GM23248 (cell line): Measurements from ENCODE around the gene UBN1. TPM values are rescaled to one million over a fixed set of nuclear protein-coding genes. Genes with fewer than 3 reads are reported as not detected.

ENCODE experiments used
- DNase-seq: peaks from one replicate; pipeline ENCODE4 v3.0.0-alpha.2; 2015
- H2AFZ ChIP-seq: fragments of 200-600 bp; sonication (generic); 2 replicates; pipeline ENCODE4 v1.6.1; 2016; ENCODE audit warnings: antibody characterized with exemption
- H3F3A ChIP-seq: fragments of 200-600 bp; sonication (generic); 2 replicates; pipeline ENCODE4 v1.6.1; 2016; ENCODE audit warnings: mild to moderate bottlenecking, antibody characterized with exemption, mixed run types; ENCODE audit not compliant: insufficient read depth
- H3K27ac ChIP-seq: fragments of 200-600 bp; sonication (generic); 2 replicates; pipeline ENCODE4 v1.5.1; 2016; ENCODE audit warnings: mild to moderate bottlenecking
- H3K27me3 ChIP-seq: fragments of 200-600 bp; sonication (generic); replicated peaks from 2 replicates; pipeline ENCODE4 v1.6.1; 2016; ENCODE audit warnings: mild to moderate bottlenecking; ENCODE audit not compliant: insufficient read depth
- H3K36me3 ChIP-seq: fragments of 200-600 bp; sonication (generic); 2 replicates; pipeline ENCODE4 v1.6.1; 2016; ENCODE audit warnings: low read depth, mild to moderate bottlenecking
- H3K4me1 ChIP-seq: fragments of 200-600 bp; sonication (generic); 2 replicates; pipeline ENCODE4 v1.6.1; 2016; ENCODE audit warnings: mild to moderate bottlenecking; ENCODE audit not compliant: insufficient read depth
- H3K4me2 ChIP-seq: fragments of 200-600 bp; sonication (generic); one replicate; pipeline ENCODE4 v1.6.1; 2016; ENCODE audit warnings: mild to moderate bottlenecking; ENCODE audit not compliant: unreplicated experiment
- H3K4me3 ChIP-seq: fragments of 200-600 bp; sonication (generic); 2 replicates; pipeline ENCODE4 v1.5.1; 2016; ENCODE audit warnings: mild to moderate bottlenecking
- H3K79me2 ChIP-seq: fragments of 200-600 bp; sonication (generic); 2 replicates; pipeline ENCODE4 v1.6.1; 2016; ENCODE audit warnings: mild to moderate bottlenecking; ENCODE audit not compliant: insufficient read depth
- H3K9ac ChIP-seq: fragments of 200-600 bp; sonication (generic); 2 replicates; pipeline ENCODE4 v1.6.1; 2016; ENCODE audit warnings: mild to moderate bottlenecking
- H3K9me2 ChIP-seq: fragments of 200-600 bp; sonication (generic); 2 replicates; pipeline ENCODE4 v1.6.1; 2016; ENCODE audit warnings: mixed run types, mild to moderate bottlenecking, moderate library complexity; ENCODE audit not compliant: insufficient read depth
- H3K9me3 ChIP-seq: fragments of 200-600 bp; sonication (generic); one replicate; pipeline ENCODE4 v1.6.1; 2017; ENCODE audit warnings: low read depth
- H4K20me1 ChIP-seq: fragments of 200-600 bp; sonication (generic); 2 replicates; pipeline ENCODE4 v1.6.0; 2016; ENCODE audit not compliant: insufficient read depth
- EZH2 ChIP-seq: fragments of 200-600 bp; sonication (generic); IDR thresholded peaks from 2 replicates; pipeline ENCODE4 v1.6.1; 2018; ENCODE audit warnings: antibody characterized with exemption, mild to moderate bottlenecking; ENCODE audit not compliant: insufficient read depth, poor library complexity, severe bottlenecking
- EZH2phosphoT487 ChIP-seq: fragments of 200-600 bp; sonication (generic); IDR thresholded peaks from 2 replicates; pipeline ENCODE4 v1.6.1; 2018; ENCODE audit warnings: antibody characterized with exemption, moderate library complexity, mild to moderate bottlenecking, low read depth; ENCODE audit not compliant: insufficient read depth
- WGBS, 2 experiments: methylation state at CpG; one replicate each; pipeline ENCODE4 v1.1.6; 2015 to 2017; ENCODE audit warnings: low lambda C conversion rate in 2 of 2, low coverage in 1 of 2; ENCODE audit errors: missing lambda C conversion rate in 2 of 2; 5-methylcytosine and 5-hydroxymethylcytosine counted together
- in situ Hi-C: fragments of 300-500 bp; cut with MboI; formaldehyde crosslinking; loops from 2 replicates; pipeline ENCODE4 v1.15.0; 2020
- polyA plus RNA-seq: library from polyadenylated mRNA; unstranded; fragments of >200 nt; fragmentation: Nextera tagmentation; extraction: Ambion mirVana; gene quantifications from 2 replicates; pipeline ENCODE4 v1.2.1, GENCODE V29; 2016
- total RNA-seq: library from RNA; depleted of rRNA; stranded (reverse); fragments of >200 nt; shearing (Covaris generic); gene quantifications from 2 replicates; pipeline ENCODE4 v1.2.3, GENCODE V29; 2014

UBN1 gene
- total and polyA plus RNA-seq, 2 experiments from 2014 or later, result 9.9 to 16.4 TPM

GRCh38 chr16:4800290-4801041, 46.8 kb upstream of the UBN1 start:
- no peaks in the 10 kb centered on the region for H4K20me1 ChIP-seq
- in situ Hi-C loops, result no loop called here
- no peaks in the 10 kb centered on the region for H3K36me3 ChIP-seq
- H3K27ac ChIP-seq, result no peak overlapping the region
- no peak overlapping the region for H3K9ac ChIP-seq
- H3K4me2 ChIP-seq, result no peak overlapping the region
- 85 to 88% methylated on average over 15 to 17 of the region's 17 CpGs for WGBS, 2 experiments
- H2AFZ ChIP-seq, result no peak overlapping the region
- H3K9me2 ChIP-seq, result no peaks in the 10 kb centered on the region
- DNase-seq, result no peak
- H3K4me3 ChIP-seq, result no peak overlapping the region
- TF ChIP-seq EZH2phosphoT487 (no peak), EZH2 (no peak)
- no peaks in the 10 kb centered on the region; the same call in none of the 2 replicates for H3K4me1 ChIP-seq
- no peaks in the 10 kb centered on the region for H3K27me3 ChIP-seq
- peaks cover 5% of the 10 kb centered on the region; the same call in 1 of the 2 replicates for H3F3A ChIP-seq
- no peaks in the 10 kb centered on the region for H3K79me2 ChIP-seq
- no peaks in the 10 kb centered on the region for H3K9me3 ChIP-seq

- H3K9ac ChIP-seq, result peak overlapping the region; percentile 78
- peaks cover 5% of the 10 kb centered on the region; the same call in 1 of the 2 replicates for H3F3A ChIP-seq
- no peaks in the 10 kb centered on the region for H3K27me3 ChIP-seq
- no peaks in the 10 kb centered on the region for H3K9me3 ChIP-seq
- H2AFZ ChIP-seq, result peak overlapping the region; percentile 86
- H3K36me3 ChIP-seq, result no peaks in the 10 kb centered on the region
- TF ChIP-seq EZH2phosphoT487, result no peak
- no peak for TF ChIP-seq EZH2
- H3K27ac ChIP-seq, result no peak overlapping the region
- in situ Hi-C loops, result no loop called here
- no peaks in the 10 kb centered on the region; the same call in none of the 2 replicates for H3K4me1 ChIP-seq
- H3K4me3 ChIP-seq, result peak overlapping the region; percentile 83
- no peaks in the 10 kb centered on the region for H3K9me2 ChIP-seq
- no peaks in the 10 kb centered on the region for H3K79me2 ChIP-seq
- WGBS, 2 experiments, result 69 to 70% methylated on average over 26 to 29 of the region's 29 CpGs
- H4K20me1 ChIP-seq, result no peaks in the 10 kb centered on the region
- no peak for DNase-seq
- H3K4me2 ChIP-seq, result peak overlapping the region; percentile 66
Observed at GRCh38 chr16:4801051-4801961, 46.0 kb upstream of the UBN1 start.

- no peak for TF ChIP-seq EZH2phosphoT487
- TF ChIP-seq EZH2, result no peak
- no peaks in the 10 kb centered on the region for H3K27me3 ChIP-seq
- in situ Hi-C loops, result no loop called here
- peak within 1 kb of the TSS; percentile 78 for H3K9ac ChIP-seq
- DNase-seq, result peak; percentile 64
- H3F3A ChIP-seq, result peaks cover 5% of the 10 kb centered on the region; the same call in 1 of the 2 replicates
- peak within 1 kb of the TSS; percentile 85 for H3K4me2 ChIP-seq
- 1 to 2% methylated on average over 36 of the region's 70 CpGs for WGBS, 2 experiments
- peak within 1 kb of the TSS; percentile 61 for H3K27ac ChIP-seq
- H3K9me2 ChIP-seq, result no peaks in the 10 kb centered on the region
- no peaks in the 10 kb centered on the region for H3K79me2 ChIP-seq
- H3K36me3 ChIP-seq, result no peaks in the 10 kb centered on the region
- H4K20me1 ChIP-seq, result no peaks in the 10 kb centered on the region
- peak within 1 kb of the TSS; percentile 86 for H2AFZ ChIP-seq
- H3K9me3 ChIP-seq, result no peaks in the 10 kb centered on the region
- no peaks in the 10 kb centered on the region; the same call in none of the 2 replicates for H3K4me1 ChIP-seq
- H3K4me3 ChIP-seq, result peak within 1 kb of the TSS; percentile 83
Observed at GRCh38 chr16:4801962-4802658, 45.2 kb upstream of the UBN1 start, which contains the start of gene ROGDI. Gene ROGDI (minus strand): TSS chr16:4802633. CDS start chr16:4802571, 62 bp downstream.
